ENCODE data around the gene ACO2.

GRCh38 chr22:41511521-41511968, 42.6 kb downstream of the ACO2 start:
- TF ChIP-seq CTCF (conservative IDR thresholded peaks at IDR 0.05; ENCODE audit: low read depth, low read length) (no peak), EZH2 (IDR thresholded peaks at IDR 0.05; ENCODE audit: borderline replicate concordance, low read depth, low read length, poor library complexity, severe bottlenecking) (no peak)
